Measurements from ENCODE around the gene RNF2. TPM values are rescaled to one million over a fixed set of nuclear protein-coding genes. Genes with fewer than 3 reads are reported as not detected.

The RNF2 gene
- total RNA-seq (2022; extraction: Qiagen RNA extraction; ENCODE audit: low read depth), result 17.8 to 20.1 TPM (median 18.9 TPM) in 5 replicates

GRCh38 chr1:185044981-185045813 is at the start of gene RNF2:
Gene RNF2, plus strand, starts transcription at chr1:185045558. Its CDS starts 41,996 bp downstream, at chr1:185087554.

Other genes with a start within 250 kb of the RNF2 start
- 0.80 to 1.2 TPM (median 0.88 TPM) in 5 replicates for gene NIBAN1, start 71.0 kb upstream of the RNF2 start, total RNA-seq (2022; extraction: Qiagen RNA extraction; ENCODE audit: low read depth)
- 8.0 to 13.3 TPM (median 12.4 TPM) in 5 replicates for gene TRMT1L, start 111.4 kb downstream of the RNF2 start, total RNA-seq (2022; extraction: Qiagen RNA extraction; ENCODE audit: low read depth)
- 1.2 to 1.7 TPM (median 1.5 TPM) in 5 replicates for gene SWT1, start 111.6 kb downstream of the RNF2 start, total RNA-seq (2022; extraction: Qiagen RNA extraction; ENCODE audit: low read depth)

All from A549 treated with GW870086 at 1 μM for 4 hours (cell line).